Subcutaneous abdominal adipose tissue (tissue), 5 donors: ENCODE results near the gene ACSM4.

ENCODE experiments used
- H3K27ac ChIP-seq: one replicate; pipeline ENCODE4 v1.7.0; 2013; ENCODE audit warnings: low read depth, mild to moderate bottlenecking, inconsistent platforms, low read length, moderate library complexity
- H3K27me3 ChIP-seq, 5 donors: one replicate each; pipeline ENCODE4 v1.7.0; 2013; ENCODE audit warnings: low read length in 5 of 5, inconsistent platforms in 1 of 5; ENCODE audit not compliant: control insufficient read depth in 5 of 5, insufficient read depth in 4 of 5
- H3K36me3 ChIP-seq, 5 donors: one replicate each; pipeline ENCODE4 v1.7.0; 2013; ENCODE audit warnings: low read length in 5 of 5; ENCODE audit not compliant: control insufficient read depth in 5 of 5, insufficient read depth in 5 of 5
- H3K4me1 ChIP-seq, 5 donors: one replicate each; pipeline ENCODE4 v1.7.0; 2013; ENCODE audit warnings: low read length in 5 of 5, mild to moderate bottlenecking in 3 of 5, moderate library complexity in 1 of 5; ENCODE audit not compliant: control insufficient read depth in 5 of 5, insufficient read depth in 5 of 5
- H3K4me3 ChIP-seq, 5 donors: one replicate each; pipeline ENCODE4 v1.7.0; 2013; ENCODE audit warnings: low read length in 5 of 5, low read depth in 1 of 5
- H3K9ac ChIP-seq, 5 donors: one replicate each; pipeline ENCODE4 v1.7.0; 2013; ENCODE audit warnings: low read length in 5 of 5, mild to moderate bottlenecking in 4 of 5, moderate library complexity in 3 of 5
- H3K9me3 ChIP-seq, 5 donors: one replicate each; pipeline ENCODE4 v1.7.0; 2013; ENCODE audit warnings: low read length in 5 of 5; ENCODE audit not compliant: control insufficient read depth in 5 of 5
- donor health status: healthy.
- donor health status: healthy.
- donor health status: healthy.
- donor health status: healthy.
- donor health status: healthy.

ACSM4 gene

GRCh38 chr12:7292300-7292699 is 11.6 kb upstream of the ACSM4 start:
- Histone ChIP-seq H3K4me3 (no peak overlapping the region), H3K4me1 (no peaks in the 10 kb centered on the region), H3K9ac (no peak overlapping the region), H3K36me3 (no peaks in the 10 kb centered on the region), H3K27ac (no peak overlapping the region), H3K9me3 (peaks cover 0 to 6% (median 2%) of the 10 kb centered on the region in 5 donors), H3K27me3 (no peaks in the 10 kb centered on the region)

- Histone ChIP-seq H3K27ac (no peak overlapping the region), H3K9me3 (peaks cover 0 to 6% (median 0%) of the 10 kb centered on the region in 5 donors), H3K27me3 (no peaks in the 10 kb centered on the region), H3K36me3 (no peaks in the 10 kb centered on the region), H3K9ac (no peak overlapping the region), H3K4me1 (no peaks in the 10 kb centered on the region), H3K4me3 (no peak overlapping the region)
Measured at GRCh38 chr12:7293670-7294069, 10.2 kb upstream of the ACSM4 start.

- no peak overlapping the region for H3K9ac ChIP-seq
- no peaks in the 10 kb centered on the region for H3K27me3 ChIP-seq
Measured at GRCh38 chr12:7295529-7295928, 8.3 kb upstream of the ACSM4 start.

GRCh38 chr12:7297865-7298264 is 6.0 kb upstream of the ACSM4 start:
- Histone ChIP-seq H3K9ac (no peak overlapping the region), H3K4me3 (no peak overlapping the region), H3K9me3 (no peaks in the 10 kb centered on the region), H3K36me3 (no peaks in the 10 kb centered on the region), H3K4me1 (no peaks in the 10 kb centered on the region), H3K27ac (no peak overlapping the region), H3K27me3 (no peaks in the 10 kb centered on the region)

More at GRCh38 chr12:7295529-7295928, 8.3 kb upstream of the ACSM4 start:
- no peak overlapping the region for H3K27ac ChIP-seq
- peaks cover 0 to 2% (median 0%) of the 10 kb centered on the region in 5 donors for H3K9me3 ChIP-seq
- no peaks in the 10 kb centered on the region for H3K4me1 ChIP-seq
- no peak overlapping the region for H3K4me3 ChIP-seq
- no peaks in the 10 kb centered on the region for H3K36me3 ChIP-seq

- Histone ChIP-seq H3K4me3 (no peak overlapping the region), H3K27me3 (no peaks in the 10 kb centered on the region), H3K9me3 (no peaks in the 10 kb centered on the region)
Measured at GRCh38 chr12:7302266-7302986, 1.4 kb upstream of the ACSM4 start.

GRCh38 chr12:7303230-7303629 is 642 bp upstream of the ACSM4 start:
- no peaks in the 10 kb centered on the region for H3K9me3 ChIP-seq

More at GRCh38 chr12:7302266-7302986, 1.4 kb upstream of the ACSM4 start:
- H3K36me3 ChIP-seq: no peaks in the 10 kb centered on the region
- H3K9ac ChIP-seq: no peak overlapping the region
- H3K4me1 ChIP-seq: no peaks in the 10 kb centered on the region
- no peak overlapping the region for H3K27ac ChIP-seq

GRCh38 chr12:7304456-7304855 is 584 bp downstream of the ACSM4 start:
- H3K4me1 ChIP-seq: no peaks in the 10 kb centered on the region
- H3K36me3 ChIP-seq: no peaks in the 10 kb centered on the region
- no peaks in the 10 kb centered on the region for H3K9me3 ChIP-seq
- no peak overlapping the region for H3K27ac ChIP-seq
- H3K9ac ChIP-seq: no peak overlapping the region
- H3K27me3 ChIP-seq: no peaks in the 10 kb centered on the region
- no peak overlapping the region for H3K4me3 ChIP-seq

More at GRCh38 chr12:7303230-7303629, 642 bp upstream of the ACSM4 start:
- H3K27ac ChIP-seq: no peak overlapping the region
- no peak overlapping the region for H3K4me3 ChIP-seq
- no peak overlapping the region for H3K9ac ChIP-seq
- H3K4me1 ChIP-seq: no peaks in the 10 kb centered on the region
- H3K27me3 ChIP-seq: no peaks in the 10 kb centered on the region
- no peaks in the 10 kb centered on the region for H3K36me3 ChIP-seq

GRCh38 chr12:7310070-7310469 is 6.2 kb downstream of the ACSM4 start:
- H3K27me3 ChIP-seq: no peaks in the 10 kb centered on the region
- H3K27ac ChIP-seq: no peak overlapping the region
- no peaks in the 10 kb centered on the region for H3K9me3 ChIP-seq
- no peaks in the 10 kb centered on the region for H3K4me1 ChIP-seq
- H3K4me3 ChIP-seq: no peak overlapping the region
- no peak overlapping the region for H3K9ac ChIP-seq
- no peaks in the 10 kb centered on the region for H3K36me3 ChIP-seq

GRCh38 chr12:7319930-7320329 is 16.1 kb downstream of the ACSM4 start:
- Histone ChIP-seq H3K4me3 (no peak overlapping the region), H3K9me3 (no peaks in the 10 kb centered on the region), H3K27me3 (no peaks in the 10 kb centered on the region), H3K27ac (no peak overlapping the region), H3K4me1 (no peaks in the 10 kb centered on the region), H3K36me3 (no peaks in the 10 kb centered on the region), H3K9ac (no peak overlapping the region)

- H3K27ac ChIP-seq: no peak overlapping the region
- no peaks in the 10 kb centered on the region for H3K27me3 ChIP-seq
- H3K4me3 ChIP-seq: no peak overlapping the region
- H3K9me3 ChIP-seq: no peaks in the 10 kb centered on the region
- no peaks in the 10 kb centered on the region for H3K36me3 ChIP-seq
- no peaks in the 10 kb centered on the region for H3K4me1 ChIP-seq
- no peak overlapping the region for H3K9ac ChIP-seq
Measured at GRCh38 chr12:7321624-7322023, 17.8 kb downstream of the ACSM4 start.
